Measurements from ENCODE around the gene MRPL46.

Gene MRPL46

DNA sequence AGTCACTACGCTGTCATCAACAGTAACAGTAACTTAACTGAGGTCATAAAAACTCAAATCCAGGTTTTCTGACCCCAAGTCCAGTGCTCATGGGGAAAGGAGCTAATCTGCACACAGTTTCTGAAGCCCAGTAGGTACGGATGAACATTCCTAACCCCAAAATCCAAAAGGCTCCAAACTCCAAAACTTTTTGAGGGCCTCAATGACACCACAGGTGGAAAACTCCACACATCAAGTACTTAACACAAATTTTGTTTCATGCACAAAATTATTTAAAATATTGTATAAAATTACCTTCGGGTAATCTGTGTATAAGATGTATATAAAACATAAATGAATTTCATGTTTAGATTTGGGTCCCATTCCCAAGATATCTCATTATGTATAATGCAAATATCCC is 10.5 kb downstream of the MRPL46 start:
- no peak overlapping the region for H3K27ac ChIP-seq
- TF ChIP-seq, protein P1, sequence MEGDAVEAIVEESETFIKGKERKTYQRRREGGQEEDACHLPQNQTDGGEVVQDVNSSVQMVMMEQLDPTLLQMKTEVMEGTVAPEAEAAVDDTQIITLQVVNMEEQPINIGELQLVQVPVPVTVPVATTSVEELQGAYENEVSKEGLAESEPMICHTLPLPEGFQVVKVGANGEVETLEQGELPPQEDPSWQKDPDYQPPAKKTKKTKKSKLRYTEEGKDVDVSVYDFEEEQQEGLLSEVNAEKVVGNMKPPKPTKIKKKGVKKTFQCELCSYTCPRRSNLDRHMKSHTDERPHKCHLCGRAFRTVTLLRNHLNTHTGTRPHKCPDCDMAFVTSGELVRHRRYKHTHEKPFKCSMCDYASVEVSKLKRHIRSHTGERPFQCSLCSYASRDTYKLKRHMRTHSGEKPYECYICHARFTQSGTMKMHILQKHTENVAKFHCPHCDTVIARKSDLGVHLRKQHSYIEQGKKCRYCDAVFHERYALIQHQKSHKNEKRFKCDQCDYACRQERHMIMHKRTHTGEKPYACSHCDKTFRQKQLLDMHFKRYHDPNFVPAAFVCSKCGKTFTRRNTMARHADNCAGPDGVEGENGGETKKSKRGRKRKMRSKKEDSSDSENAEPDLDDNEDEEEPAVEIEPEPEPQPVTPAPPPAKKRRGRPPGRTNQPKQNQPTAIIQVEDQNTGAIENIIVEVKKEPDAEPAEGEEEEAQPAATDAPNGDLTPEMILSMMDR (IDR thresholded peaks at IDR 0.05; ENCODE audit: low read depth, low read length, missing control alignments): no peak
- H3K36me3 ChIP-seq (replicated peaks): peaks cover 16% of the 10 kb centered on the region
- in situ Hi-C loops (cut with HindIII; ENCODE audit: low pct_ligation_motif_present, low sequenced_read_pairs): no loop called here
- no peak overlapping the region for H3K4me3 ChIP-seq (ENCODE audit: low read depth, low read length)
- DNase-seq: no peak
- no peaks in the 10 kb centered on the region for H3K27me3 ChIP-seq (replicated peaks)

- peak; percentile 46 for DNase-seq
- Histone ChIP-seq H3K27ac (no peak overlapping the region), H3K4me3 (ENCODE audit: low read depth, low read length) (no peak overlapping the region), H3K27me3 (replicated peaks) (no peaks in the 10 kb centered on the region), H3K36me3 (replicated peaks) (peaks cover 14% of the 10 kb centered on the region)
- in situ Hi-C loops (cut with HindIII; ENCODE audit: low pct_ligation_motif_present, low sequenced_read_pairs): no loop called here
- TF ChIP-seq, protein P1 (IDR thresholded peaks at IDR 0.05; ENCODE audit: low read depth, low read length, missing control alignments): peak; percentile 91
These were observed 12.0 kb downstream of the MRPL46 start for GRCh38 chr15:88454867-88455810.

GRCh38 chr15:88454236-88454635 is 13.0 kb downstream of the MRPL46 start:
- H3K36me3 ChIP-seq (replicated peaks): peaks cover 5% of the 10 kb centered on the region
- in situ Hi-C loops (cut with HindIII; ENCODE audit: low pct_ligation_motif_present, low sequenced_read_pairs): no loop called here
- no peaks in the 10 kb centered on the region for H3K27me3 ChIP-seq (replicated peaks)
- TF ChIP-seq, protein P1 (IDR thresholded peaks at IDR 0.05; ENCODE audit: low read depth, low read length, missing control alignments): no peak
- H3K4me3 ChIP-seq (ENCODE audit: low read depth, low read length): no peak overlapping the region
- no peak overlapping the region for H3K27ac ChIP-seq
- DNase-seq: no peak

- no peak overlapping the region for H3K27ac ChIP-seq
- TF ChIP-seq, protein P1 (IDR thresholded peaks at IDR 0.05; ENCODE audit: low read depth, low read length, missing control alignments): no peak
- in situ Hi-C loops (cut with HindIII; ENCODE audit: low pct_ligation_motif_present, low sequenced_read_pairs): no loop called here
These were observed 13.5 kb downstream of the MRPL46 start for GRCh38 chr15:88453651-88454050.

GRCh38 chr15:88450125-88450798 is 16.9 kb downstream of the MRPL46 start:
- Histone ChIP-seq H3K4me3 (ENCODE audit: low read depth, low read length) (no peak overlapping the region), H3K27me3 (replicated peaks) (no peaks in the 10 kb centered on the region), H3K27ac (no peak overlapping the region), H3K36me3 (replicated peaks) (no peaks in the 10 kb centered on the region)
- TF ChIP-seq, protein P1 (IDR thresholded peaks at IDR 0.05; ENCODE audit: low read depth, low read length, missing control alignments): peak; percentile 92
- in situ Hi-C loops (cut with HindIII; ENCODE audit: low pct_ligation_motif_present, low sequenced_read_pairs): no loop called here
- DNase-seq: peak; percentile 79

More at GRCh38 chr15:88453651-88454050, 13.5 kb downstream of the MRPL46 start:
- H3K4me3 ChIP-seq (ENCODE audit: low read depth, low read length): no peak overlapping the region
- DNase-seq: no peak
- no peaks in the 10 kb centered on the region for H3K27me3 ChIP-seq (replicated peaks)
- H3K36me3 ChIP-seq (replicated peaks): peaks cover 3% of the 10 kb centered on the region
